Nephron progenitor cell (in vitro differentiated cells): ENCODE measurements around the gene CCNL2.

ENCODE experiments used
- DNase-seq: peaks from one replicate; pipeline ENCODE4 v3.0.0; 2021
- H3K27ac Mint-ChIP-seq: 2 replicates; pipeline ENCODE4 v1.8.0; 2021; ENCODE audit warnings: mild to moderate bottlenecking, moderate library complexity, mixed read lengths
- H3K27me3 Mint-ChIP-seq: 2 replicates; pipeline ENCODE4 v1.8.0; 2021; ENCODE audit warnings: mild to moderate bottlenecking, low read depth, mixed read lengths; ENCODE audit not compliant: poor library complexity
- H3K36me3 Mint-ChIP-seq: 2 replicates; pipeline ENCODE4 v1.8.0; 2021; ENCODE audit warnings: low read depth, mixed read lengths
- H3K4me1 Mint-ChIP-seq: 2 replicates; pipeline ENCODE4 v1.8.0; 2021; ENCODE audit warnings: mixed read lengths
- H3K4me3 Mint-ChIP-seq: 2 replicates; pipeline ENCODE4 v1.8.0; 2021; ENCODE audit warnings: mild to moderate bottlenecking, moderate library complexity, mixed read lengths
- H3K9me3 Mint-ChIP-seq: 2 replicates; pipeline ENCODE4 v1.8.0; 2021; ENCODE audit warnings: mild to moderate bottlenecking, moderate library complexity, mixed read lengths
- TF ChIP-seq, protein P1 (sequence below): fragments of 200-600 bp; sonication (generic); IDR thresholded peaks from 2 replicates; pipeline ENCODE4 v1.5.0; 2021; ENCODE audit warnings: antibody characterized with exemption

CCNL2 gene

DNA sequence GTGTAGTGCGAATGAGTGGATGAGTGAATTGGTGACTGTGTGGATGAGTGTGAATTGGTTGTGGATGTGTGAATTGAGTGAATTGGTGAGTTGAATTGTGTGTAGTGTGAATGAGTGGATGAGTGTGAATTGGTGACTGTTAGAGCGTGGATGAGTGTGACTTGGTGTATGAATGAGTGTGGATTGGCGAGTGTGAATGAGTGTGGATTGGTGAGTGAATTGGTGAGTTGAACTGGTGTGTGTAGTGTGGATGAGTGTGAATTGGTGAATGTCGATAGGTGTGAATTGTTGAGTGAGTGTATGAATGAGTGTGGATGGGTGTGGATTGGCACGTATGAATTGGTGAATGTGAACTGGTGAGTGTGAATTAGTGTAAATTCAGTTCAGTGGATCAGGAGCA is 31.8 kb downstream of the CCNL2 start:
- TF ChIP-seq, protein P1, sequence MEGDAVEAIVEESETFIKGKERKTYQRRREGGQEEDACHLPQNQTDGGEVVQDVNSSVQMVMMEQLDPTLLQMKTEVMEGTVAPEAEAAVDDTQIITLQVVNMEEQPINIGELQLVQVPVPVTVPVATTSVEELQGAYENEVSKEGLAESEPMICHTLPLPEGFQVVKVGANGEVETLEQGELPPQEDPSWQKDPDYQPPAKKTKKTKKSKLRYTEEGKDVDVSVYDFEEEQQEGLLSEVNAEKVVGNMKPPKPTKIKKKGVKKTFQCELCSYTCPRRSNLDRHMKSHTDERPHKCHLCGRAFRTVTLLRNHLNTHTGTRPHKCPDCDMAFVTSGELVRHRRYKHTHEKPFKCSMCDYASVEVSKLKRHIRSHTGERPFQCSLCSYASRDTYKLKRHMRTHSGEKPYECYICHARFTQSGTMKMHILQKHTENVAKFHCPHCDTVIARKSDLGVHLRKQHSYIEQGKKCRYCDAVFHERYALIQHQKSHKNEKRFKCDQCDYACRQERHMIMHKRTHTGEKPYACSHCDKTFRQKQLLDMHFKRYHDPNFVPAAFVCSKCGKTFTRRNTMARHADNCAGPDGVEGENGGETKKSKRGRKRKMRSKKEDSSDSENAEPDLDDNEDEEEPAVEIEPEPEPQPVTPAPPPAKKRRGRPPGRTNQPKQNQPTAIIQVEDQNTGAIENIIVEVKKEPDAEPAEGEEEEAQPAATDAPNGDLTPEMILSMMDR, result no peak
- peaks cover 5% of the 10 kb centered on the region for H3K4me1 Mint-ChIP-seq
- no peak for DNase-seq
- H3K27ac Mint-ChIP-seq, result no peak overlapping the region
- H3K9me3 Mint-ChIP-seq, result no peaks in the 10 kb centered on the region
- H3K27me3 Mint-ChIP-seq, result peaks cover 4% of the 10 kb centered on the region
- no peaks in the 10 kb centered on the region for H3K36me3 Mint-ChIP-seq
- no peak overlapping the region for H3K4me3 Mint-ChIP-seq

DNA sequence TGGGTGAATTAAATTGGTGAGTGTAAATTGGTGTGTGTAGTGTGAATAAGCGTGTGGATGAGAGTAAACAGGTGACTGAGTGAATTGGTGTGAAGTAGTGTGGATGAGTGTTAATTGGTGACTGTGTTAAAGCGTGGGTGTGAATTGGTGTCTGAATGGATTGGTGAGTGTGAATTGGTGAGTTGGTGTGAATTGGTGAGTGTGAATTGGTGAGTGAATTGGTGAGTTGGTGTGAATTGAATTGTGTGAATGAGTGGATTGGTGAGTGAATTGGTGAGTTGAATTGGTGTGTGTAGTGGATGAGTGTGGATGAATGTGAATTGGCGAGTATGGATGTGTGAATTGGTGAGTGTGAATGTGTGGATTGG is 32.5 kb downstream of the CCNL2 start:
- Mint-ChIP-seq H3K9me3 (no peaks in the 10 kb centered on the region), H3K36me3 (no peaks in the 10 kb centered on the region), H3K4me3 (no peak overlapping the region), H3K4me1 (peaks cover 7% of the 10 kb centered on the region), H3K27ac (no peak overlapping the region), H3K27me3 (peaks cover 4% of the 10 kb centered on the region)
- no peak for DNase-seq
- TF ChIP-seq, protein P1, result no peak

DNA sequence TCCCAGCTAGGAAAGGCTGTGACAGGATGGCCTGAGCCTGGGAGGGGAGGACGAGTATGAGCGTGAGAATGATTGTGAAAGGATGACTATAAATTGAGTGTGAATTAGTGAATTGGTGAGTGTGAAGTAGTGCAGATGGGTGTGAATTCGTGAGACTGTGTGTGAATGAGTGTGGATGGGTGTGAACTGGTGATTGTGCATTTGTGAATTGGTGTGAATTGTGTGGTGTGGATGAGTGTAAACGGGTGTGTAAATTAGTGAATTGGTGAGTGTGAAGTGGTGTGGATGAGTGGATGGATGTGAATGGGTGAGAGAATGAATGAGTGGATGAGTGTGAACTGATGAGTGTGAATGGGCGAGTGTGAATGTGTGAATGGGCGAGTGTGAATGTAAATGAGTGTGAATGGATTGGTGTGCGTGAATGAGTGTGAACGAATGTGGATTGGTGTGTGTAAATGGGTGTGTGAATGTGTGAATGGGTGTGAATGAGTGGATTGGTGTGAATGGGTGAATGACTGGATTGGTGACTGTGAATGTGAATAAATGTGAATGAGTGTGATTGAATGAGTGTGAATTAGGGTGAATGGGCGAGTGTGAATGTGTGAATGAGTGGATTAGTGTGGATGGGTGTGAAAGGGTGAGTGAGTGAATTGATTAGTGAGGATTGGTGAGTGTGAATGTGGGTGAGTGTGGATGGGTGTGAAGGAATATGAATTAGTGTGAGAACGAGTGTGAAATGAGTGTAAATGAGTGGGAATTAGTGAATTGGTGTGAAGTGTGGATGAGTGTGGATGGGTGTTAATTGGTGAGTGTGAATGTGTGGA is 33.0 kb downstream of the CCNL2 start:
- Mint-ChIP-seq H3K36me3 (no peaks in the 10 kb centered on the region), H3K9me3 (no peaks in the 10 kb centered on the region), H3K27ac (no peak overlapping the region), H3K4me3 (no peak overlapping the region), H3K27me3 (peaks cover 4% of the 10 kb centered on the region), H3K4me1 (peaks cover 12% of the 10 kb centered on the region)
- no peak for DNase-seq
- TF ChIP-seq, protein P1, result no peak

DNA sequence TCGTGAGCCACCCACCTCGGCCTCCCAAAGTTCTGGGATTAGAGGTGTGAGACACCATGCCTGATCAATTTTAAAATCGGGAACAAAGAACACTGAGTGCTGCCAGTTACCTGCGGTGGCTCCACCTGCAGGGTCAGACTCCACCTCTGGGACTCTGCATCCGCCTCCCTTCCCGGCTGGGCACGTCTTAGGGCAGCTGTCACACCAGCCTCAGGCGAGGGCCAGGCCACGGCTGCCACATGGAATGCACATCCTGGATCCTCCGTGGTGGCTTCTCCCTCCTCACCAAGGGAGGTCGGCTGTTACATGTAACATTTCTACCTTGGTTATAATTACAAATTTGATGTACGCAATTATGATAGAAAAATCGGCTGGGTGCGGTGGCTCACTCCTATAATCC is 34.9 kb downstream of the CCNL2 start:
- H3K27ac Mint-ChIP-seq, result no peak overlapping the region

DNA sequence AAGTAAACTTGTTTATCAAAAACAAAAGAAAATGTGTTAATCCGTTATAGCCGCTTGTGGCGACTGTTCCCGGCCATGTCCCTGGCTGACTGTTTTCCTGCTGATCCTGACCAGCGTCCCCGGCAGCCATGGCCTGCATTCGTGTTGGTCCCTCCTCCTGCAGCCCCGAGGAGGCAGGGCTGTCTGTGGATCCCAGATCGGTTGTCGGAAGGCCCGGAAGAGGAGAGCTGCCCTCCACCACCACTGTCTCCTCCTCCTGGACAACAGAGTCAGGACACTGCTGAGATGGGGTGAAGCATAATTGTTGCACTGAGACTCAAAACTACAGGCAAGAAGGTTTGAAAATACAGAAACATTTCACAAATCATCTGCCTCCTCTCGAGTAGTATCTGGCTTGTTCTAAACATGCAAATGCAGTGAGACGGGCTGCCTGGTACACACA is 37.1 kb downstream of the CCNL2 start:
- Mint-ChIP-seq H3K9me3 (no peaks in the 10 kb centered on the region), H3K27ac (peak overlapping the region; percentile 97), H3K4me1 (peaks cover 49% of the 10 kb centered on the region), H3K27me3 (peaks cover 6% of the 10 kb centered on the region), H3K4me3 (peak overlapping the region; percentile 5), H3K36me3 (no peaks in the 10 kb centered on the region)
- DNase-seq, result peak; percentile 52
- TF ChIP-seq, protein P1, result no peak

More for the DNA sequence above, 34.9 kb downstream of the CCNL2 start:
- Mint-ChIP-seq H3K27me3 (peaks cover 6% of the 10 kb centered on the region), H3K4me3 (no peak overlapping the region), H3K4me1 (peaks cover 28% of the 10 kb centered on the region), H3K9me3 (no peaks in the 10 kb centered on the region), H3K36me3 (no peaks in the 10 kb centered on the region)
- no peak for DNase-seq
- TF ChIP-seq, protein P1, result no peak
